HK-2 (cell line): ENCODE measurements around the gene KRTAP10-12.

Experiments used
- DNase-seq: peaks from one replicate; pipeline ENCODE4 v3.0.0-alpha.2; 2018; ENCODE audit not compliant: unreplicated experiment

KRTAP10-12 gene

DNA sequence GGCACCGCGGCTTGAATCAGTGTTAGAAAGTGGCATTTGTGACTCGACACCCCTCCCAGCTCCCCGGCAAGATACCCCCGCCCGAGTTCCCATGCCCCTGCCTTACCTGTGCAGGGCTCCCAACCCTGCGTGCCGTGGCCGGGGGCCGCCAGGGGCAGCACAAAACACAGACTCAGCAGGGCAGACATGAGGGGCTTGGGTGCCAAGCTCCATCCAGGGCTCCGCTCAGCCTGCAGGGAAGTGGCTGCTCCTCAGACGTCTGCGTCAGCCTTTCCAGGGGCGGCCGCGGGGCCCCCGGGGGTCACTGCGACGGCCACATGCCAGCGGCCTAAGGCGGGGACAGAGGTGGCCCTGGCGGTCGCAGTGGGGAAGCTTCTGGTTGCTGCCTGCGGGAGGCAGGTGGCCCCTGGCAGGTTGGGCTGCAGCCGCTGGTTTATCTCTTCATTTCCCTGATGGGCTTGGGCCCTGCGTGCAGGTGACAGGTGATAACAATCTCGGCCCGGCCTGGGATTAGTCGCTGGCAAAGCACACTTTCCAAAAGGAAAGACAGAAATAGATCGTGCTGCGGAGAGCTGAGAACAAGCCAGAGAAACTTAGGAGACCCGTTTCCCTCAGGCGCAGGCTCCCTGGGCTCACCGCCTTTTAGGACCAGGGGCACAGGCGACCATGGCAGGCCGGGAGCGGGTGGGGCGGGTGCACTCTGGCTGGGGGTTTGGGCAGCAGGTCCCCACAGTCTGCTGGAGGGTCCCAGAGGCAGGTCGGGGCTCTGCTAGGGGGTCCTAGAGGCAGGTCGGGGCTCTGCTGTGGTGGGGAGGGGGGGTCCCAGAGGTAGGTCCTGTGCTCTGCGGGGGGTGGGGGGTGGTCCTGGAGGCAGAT lies 14.6 kb downstream of the KRTAP10-12 start, which contains the start of gene TSPEAR:
Gene TSPEAR (minus strand): TSS at position 246 of the 876 bp plus-strand sequence. CDS start 58 bp downstream, at position 188.
- no peak for DNase-seq

DNA sequence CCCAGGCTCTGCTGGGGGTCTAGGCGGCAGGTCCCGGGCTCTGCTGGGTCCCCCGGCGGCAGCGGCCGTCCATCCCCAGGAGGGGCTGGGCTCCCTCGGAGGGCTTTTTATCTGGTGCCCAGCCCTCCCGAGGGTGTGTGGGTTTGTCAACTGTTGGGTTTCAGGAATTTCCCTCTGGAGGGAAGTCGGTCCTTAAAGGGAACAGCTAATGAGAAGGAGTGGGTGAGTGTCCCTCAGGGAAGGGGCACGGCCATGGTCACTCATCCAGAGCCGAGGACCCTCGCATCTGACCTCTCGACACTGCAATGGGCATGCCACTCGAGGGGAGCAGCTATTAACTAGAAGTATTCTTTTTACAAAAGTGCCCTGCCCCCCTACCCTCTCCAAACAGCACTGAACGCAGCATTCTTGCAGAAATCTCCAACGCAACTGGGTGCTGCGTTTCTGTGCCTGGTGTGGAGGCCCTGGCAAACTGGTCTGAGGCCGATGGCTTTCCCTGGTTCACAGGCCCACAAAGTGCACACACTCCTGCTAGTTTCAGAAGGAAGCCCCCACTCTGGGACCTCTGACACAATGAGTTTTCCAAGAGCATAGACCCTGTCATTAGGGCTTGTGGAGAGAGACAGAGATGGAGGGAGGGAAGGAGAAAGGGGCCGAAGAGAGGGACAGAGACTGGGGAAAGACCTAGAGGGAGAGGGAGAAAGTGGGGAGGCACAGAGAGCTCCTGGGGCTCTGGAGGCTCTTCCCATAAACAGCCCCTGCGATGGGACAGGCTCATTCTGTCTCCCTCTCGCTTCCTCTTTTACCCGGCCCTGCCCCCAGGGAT lies 15.4 kb downstream of the KRTAP10-12 start:
- no peak for DNase-seq

DNA sequence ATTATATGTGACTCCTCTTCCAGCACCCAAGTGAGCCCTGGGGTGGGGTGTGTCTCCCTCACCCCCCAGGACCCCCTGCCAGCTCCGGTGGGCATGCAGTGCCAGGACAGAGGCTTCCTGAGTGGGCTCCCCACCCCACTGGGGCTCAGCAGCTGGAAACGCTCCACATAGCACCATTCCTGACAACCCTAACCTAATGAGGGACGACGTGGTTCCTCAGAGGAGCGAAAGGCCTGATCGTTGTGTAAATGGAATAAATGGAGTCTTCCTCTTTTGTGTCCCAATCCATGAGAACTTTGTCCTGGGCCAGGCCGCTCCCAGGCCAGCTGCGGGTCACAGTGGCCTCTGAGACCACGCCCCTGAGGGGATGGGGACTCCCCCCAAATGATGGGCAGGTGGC lies 16.2 kb downstream of the KRTAP10-12 start:
- DNase-seq: no peak

DNA sequence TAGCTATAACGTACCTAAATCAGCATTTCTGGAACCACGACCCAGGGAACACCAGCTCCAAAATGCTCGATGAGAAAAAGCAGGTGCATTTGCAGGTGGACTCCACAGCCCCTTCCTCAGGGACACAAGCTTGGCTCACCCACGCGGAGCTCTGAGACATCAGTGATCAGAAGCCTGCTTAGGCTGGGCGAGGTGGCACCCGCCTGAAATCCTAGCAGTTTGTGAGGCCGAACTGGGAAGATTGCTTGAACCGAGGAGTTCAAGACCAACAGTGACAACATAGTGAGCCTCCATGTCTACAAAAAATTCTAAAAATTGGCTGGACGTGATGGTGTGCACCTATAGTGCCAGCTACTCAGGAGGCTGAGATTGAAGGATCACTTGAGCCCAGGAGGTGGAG lies 16.9 kb downstream of the KRTAP10-12 start:
- no peak for DNase-seq

DNA sequence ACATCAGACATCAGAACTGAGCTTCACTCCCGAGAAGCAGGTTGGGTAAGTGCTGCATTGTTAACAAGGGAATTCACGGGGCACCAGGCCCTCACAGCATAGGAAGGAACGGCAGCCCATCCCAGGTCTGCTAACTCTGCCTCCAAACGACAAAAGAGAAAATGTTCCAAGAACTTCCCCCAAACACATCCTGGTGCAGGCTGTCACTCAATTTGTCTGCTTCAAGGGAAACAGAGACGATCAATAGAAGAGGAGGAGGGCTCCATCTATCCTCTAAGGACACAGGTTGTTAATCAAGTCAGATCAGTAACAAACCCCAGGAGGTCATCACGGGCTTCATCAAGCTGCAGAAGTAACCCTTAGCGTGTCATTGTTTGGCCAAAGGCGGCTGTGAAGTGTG lies 17.9 kb downstream of the KRTAP10-12 start:
- DNase-seq: no peak

DNA sequence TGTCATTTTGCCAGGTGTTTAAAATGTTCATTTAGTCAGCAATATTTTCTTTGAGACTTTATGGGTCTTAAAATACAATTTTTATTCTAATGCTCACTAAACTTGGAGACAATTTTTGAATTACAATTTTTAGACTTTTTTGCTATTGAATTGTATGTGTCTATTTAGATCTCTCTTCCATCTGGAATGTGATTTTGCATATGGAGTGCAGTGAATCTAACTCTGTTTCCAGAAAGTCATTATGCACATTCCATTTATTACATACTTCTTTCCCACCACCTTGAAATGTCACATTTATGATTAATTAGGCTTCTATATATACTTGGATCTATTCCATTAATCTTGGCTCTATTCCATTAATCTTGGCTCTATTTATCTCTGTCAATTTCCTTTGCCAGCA lies 20.0 kb downstream of the KRTAP10-12 start:
- DNase-seq: no peak

DNA sequence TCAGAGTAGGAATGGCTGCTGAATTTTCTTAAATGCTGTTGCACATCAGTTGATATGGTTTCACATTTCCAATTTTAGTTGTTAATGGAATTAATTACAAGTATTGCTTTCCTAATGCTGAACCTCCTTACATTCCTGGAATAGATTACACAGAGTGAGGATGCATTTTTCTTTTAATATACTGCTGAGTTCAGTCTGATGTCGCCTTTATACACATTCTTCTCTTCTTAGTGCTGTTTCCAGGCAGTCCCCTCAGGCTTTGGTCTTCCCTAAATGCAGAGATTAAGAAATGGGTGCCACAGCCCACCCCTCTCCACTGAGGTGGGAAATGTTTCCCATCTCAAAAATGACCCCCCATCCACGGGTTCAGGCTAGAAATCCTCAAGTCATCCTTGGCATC lies 21.1 kb downstream of the KRTAP10-12 start:
- no peak for DNase-seq

DNA sequence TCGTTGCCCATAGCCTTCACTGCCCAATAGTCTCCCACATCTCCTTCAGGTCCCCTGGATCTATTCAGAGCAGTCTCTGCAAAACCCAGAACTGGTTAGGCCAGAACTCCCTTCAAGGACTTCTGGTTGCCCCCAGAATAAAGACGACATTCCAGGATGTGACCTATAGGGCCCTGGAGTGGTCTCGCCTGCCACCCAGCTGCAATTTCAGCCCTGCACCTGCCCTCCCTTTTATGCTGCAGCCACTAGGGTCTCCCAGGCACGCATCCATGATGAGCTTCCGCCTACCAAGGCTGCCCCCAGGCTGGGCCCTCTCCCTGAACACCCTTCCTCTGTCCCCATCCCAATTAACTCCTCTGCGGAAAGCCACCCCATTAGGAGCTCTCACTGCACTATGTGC lies 21.6 kb downstream of the KRTAP10-12 start:
- no peak for DNase-seq

DNA sequence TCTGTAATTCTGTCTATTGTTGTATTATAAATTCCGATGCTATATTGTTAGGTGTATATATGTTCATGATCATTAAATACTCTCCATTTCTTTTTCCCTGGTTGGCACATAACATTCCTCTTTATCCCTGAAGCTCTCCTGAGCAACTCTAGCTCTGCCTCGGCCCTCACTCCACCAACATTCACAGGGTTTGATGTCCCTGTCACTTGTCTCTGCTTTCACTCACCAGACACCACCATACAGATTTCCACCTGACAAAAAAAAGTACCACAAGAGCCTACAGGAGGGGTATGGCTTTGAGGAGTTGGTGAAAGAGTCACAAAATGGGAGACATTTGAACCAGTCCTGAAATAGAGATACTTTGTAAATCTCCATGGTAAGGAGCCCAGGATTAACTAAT lies 23.2 kb downstream of the KRTAP10-12 start:
- DNase-seq: no peak

DNA sequence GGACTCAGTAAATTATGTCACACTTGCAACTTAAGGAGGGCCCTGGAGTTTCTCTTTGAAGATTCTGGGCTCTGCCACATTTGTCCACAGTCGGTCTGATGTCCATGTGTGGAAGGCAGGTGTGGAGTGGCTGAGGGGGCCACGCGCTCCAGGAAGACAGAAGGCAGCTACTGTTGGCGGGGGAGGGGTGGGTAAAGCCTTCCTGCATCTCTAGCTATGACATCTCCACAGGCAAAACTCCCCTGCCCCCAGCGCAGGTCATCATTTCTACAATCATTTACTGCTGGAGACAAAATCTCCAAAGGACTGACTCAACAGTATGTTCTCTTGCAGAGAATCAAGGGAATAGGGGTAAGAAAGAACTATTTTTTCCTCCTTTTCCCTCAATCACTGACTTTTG lies 25.8 kb downstream of the KRTAP10-12 start:
- no peak for DNase-seq

DNA sequence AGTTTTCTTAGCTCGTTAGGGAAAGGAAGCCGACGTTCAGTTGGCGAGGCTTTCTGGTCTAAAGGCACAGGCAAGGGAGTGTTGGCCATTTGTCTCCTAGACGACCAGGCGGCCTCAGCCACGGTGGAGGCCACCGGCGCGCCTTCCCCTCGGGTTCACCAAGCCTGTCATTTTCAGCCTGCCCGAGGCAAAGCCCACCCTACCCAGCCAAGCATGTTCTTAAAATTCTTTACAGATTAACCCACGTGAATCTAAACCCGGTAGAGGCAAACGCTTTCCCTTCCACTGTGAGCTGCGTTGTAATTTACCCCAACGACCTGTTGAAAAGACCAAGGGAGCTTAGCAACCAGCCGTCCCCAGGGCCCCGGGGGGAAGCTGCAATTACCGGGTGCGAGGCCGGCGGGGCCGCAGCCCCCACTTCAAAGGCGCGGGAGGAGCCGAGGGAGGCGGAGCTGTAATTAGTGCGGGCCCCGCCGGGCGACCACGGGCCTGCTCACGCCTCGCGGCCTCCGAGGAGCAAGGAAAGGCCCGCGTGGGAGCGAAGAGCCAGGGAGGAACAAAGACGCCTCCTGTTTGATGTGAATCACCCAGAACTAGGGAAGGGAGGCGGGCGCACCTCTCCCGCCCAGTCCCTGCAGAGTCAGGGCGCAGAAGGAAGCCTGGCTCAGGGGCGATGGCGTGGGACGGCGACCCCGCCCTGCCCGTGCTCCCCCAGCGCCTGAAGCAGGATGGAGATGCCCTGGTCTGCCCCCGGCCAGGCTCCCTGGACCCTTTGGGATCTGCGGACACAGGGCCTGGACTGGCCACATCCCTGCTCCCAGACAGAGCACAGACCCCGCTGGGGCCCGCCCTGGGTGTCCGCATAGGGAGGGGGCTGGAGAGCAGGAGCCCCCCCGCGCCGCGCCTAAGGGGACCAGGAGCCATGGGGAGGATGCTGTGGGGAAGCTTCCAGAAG lies 26.5 kb downstream of the KRTAP10-12 start:
- DNase-seq: no peak

DNA sequence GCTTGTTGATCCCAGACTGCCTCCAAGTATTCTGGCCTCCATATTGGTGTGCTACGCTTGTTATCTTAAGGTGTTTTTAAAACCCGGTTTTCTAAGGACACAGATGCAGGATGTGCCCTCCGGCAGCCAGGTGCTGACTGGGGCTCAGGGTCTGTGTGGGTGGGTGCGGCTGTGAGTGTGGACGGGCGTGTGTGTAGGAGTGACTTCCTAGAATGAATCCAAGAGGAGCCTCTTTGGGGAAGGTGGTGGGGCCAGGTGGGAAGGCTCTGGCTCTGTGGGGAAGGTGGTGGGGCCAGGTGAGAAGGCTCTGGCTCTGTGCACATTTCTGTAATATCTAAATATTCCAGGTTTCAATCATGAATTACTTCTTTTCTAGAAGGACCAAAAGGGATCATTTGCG lies 27.2 kb downstream of the KRTAP10-12 start:
- DNase-seq: no peak

DNA sequence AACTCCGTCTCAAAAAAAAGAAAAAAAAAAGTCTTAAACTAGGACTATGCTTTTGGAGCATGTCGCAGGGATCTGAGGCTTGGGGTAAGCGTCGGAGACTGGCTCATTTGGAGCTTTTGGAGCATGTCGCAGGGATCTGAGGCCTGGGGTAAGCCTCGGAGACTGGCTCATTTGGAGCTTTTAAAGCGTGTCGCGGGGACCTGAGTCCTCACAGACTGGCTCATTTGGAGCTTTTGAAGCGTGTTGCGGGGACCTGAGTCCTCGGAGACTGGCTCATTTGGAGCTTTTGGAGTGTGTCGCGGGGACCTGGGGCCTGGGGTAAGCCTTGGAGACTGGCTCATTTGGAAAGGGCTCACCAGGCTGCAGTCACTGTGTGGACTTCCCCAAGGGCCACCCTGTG lies 28.0 kb downstream of the KRTAP10-12 start:
- DNase-seq: no peak

DNA sequence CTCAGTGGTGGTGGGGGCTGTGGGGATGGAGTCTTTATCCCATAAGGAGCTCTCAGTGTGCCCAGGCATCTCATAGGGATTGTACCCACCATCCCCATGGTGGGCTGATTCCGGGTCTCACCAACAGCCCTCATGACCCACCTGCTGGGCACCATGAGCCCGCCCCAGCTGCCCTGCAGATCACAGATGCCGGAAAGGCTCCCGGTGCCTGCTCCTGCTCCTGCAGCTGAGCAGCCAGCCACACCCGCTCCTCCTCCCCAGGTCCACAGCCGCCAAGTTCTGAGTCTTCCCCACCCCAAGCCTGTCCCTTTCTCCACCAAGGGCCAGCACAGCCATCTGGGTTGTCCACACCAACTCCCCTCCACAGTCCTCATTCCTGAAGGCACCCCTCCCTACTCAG lies 29.9 kb downstream of the KRTAP10-12 start:
- no peak for DNase-seq

DNA sequence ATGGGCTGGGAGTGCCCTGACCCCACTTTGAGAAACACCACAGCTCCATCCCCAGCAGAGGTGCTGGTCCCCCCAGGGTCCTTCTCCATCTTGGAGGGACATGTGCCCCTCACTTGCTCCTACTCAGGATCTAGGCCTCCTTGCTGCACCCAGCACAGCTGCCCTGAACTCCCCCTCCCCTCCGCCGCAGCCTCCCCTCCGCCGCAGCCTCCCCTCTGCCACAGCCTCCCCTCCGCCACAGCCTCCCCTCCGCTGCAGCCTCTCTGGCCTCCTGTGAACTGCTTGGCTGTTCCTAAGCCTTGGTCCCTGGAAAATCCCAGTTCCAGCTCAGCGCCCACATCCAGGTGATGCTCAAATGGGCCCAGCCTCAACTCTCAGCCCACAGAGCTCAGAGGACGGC lies 30.3 kb downstream of the KRTAP10-12 start:
- DNase-seq: no peak

DNA sequence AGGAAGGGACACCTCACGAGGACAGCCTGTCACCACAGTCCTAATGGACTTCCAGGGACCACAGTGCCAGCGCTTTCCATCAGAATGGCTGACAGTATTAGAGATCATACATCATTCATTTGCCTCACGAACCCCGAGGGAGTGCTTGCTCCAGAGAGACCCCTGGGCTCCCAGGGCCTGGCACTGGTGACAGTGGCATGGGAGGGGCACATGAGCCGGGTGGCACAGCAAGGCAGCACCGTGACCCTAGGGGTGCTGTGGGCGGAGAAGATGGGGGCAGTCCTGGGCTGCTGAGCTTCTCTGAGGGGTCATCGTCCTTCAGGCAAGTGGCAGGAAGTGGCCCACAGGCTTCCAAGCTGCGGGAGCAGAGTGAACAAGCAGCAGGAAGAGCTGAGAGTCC lies 30.8 kb downstream of the KRTAP10-12 start:
- DNase-seq: no peak

DNA sequence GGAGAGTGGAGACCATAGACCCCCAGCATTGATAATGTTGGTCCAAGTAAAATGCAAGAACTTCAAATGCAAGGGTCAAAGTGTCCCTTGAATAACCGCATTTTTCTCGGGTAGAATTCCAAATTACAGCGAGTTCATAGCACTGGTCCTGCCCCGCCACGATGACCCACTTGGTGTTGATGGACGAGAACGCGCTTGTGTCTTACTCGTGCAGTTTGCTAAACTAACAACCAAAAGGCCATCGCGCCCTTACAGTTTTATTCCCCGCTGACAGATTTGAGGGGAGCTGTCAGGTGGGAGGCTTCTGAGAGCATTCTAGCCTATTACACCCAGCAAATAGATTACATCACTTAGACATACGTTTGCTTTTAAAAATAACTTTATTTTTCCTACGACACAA lies 31.7 kb downstream of the KRTAP10-12 start:
- DNase-seq: no peak

DNA sequence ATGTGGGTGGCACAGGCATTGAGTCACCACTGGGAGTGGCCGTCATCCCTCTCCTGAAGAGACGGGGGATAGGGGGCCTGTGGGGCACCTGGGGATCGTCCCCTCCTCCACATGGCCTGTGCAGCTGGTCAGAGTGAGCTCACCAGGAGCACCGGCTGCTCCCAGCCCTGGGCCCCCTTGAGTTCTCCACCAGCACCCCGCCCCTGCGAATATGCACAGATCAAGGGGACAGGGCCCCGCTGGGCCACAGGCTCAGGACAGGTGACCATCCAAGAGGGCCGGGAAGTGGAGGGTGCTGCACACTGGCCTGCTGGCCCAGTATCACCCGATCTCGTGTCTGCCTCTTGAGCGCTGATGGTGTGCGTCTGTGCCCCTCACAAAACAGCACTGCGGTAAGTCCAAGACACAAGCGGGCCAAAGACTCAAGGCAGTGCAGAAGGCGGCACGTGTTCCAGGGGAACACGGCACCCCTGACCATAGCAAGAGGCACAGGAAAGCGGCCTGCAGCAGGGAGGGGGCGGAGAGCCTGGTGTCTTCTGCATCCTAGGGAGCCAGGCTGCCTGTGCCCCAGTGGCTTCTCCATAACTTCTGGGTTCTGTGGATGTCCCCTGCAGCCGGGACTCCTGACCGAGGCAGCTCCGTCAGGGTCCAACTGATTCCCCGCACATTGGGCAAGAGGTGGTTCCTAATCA lies 32.5 kb downstream of the KRTAP10-12 start:
- DNase-seq: no peak

DNA sequence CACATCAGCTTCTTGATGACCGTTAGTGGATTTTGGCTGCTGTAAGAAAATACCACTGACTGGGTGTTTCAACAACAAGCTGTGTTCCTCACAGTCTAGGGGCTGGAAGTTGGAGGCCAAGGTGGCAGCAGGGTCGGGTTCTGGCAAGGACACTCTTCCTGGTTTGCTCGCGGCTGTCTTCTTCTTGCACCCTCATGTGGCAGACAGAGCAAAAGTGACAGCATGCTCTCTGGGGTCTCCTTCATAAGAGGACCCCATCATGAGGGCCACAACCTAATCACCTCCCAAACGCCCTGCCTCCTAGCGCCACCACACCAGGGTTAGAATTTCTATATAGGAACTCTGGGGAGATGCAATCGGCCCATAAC lies 33.0 kb downstream of the KRTAP10-12 start:
- DNase-seq: no peak

DNA sequence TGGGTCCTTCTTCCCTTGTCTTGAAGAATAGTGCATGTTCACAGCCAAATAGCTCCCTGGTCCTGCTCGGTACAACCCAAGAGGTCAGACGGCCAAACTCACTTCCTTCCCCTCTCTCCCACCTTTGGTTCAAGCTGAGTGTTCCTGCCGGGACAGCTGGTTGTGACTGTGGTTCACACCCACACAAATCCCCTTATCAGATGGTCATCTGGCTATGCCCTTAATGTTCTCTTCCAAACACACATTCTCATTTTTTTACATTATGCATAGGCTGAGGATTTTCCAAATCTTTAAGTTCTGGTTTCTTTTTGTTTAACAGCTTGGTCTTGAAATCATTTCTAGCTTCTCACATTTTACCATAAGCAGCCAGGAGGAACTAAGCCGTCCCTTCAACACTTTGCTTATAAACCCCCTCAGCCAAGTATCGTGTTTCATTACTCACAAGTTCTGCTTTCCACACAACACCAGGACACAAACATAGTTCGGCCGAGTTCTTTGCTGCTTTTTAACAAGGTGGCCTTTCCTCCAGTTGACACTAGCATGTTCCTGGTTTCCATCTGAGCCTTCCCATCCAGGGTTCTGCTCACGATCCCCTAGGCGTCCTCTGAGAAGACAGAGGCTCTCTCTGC lies 34.1 kb downstream of the KRTAP10-12 start:
- no peak for DNase-seq

DNA sequence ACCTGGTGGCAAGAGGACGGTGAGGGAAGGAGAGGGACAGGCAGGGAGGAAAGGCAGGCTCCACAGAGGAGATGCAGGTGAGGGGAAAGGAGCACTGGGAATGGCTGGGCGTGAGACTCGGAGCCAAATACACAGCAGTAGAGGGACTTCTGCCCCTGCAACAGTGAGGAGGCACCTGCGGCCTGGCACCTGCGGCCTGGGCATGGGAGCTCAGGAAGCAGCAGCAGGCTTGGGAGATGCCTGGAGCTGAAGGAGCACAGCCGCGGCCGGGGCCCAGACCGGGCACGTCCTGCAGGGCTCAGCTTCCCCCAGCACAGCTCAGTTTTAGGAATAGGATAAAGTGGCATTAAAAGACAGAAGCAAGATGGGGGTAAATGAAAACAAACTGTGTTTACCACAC lies 35.3 kb downstream of the KRTAP10-12 start:
- DNase-seq: no peak
